Keratinocyte (primary cell): ENCODE results near the gene TMEM61. TPM values are rescaled to one million over a fixed set of nuclear protein-coding genes. Genes with fewer than 3 reads are reported as not detected.

Source experiments
- DNase-seq: peaks from one replicate; pipeline ENCODE4 v3.0.0-alpha.2; 2011; ENCODE audit warnings: low read depth, missing footprints, low spot score
- FAIRE-seq: peaks from 2 replicates; lab custom pipeline; 2011; peaks lifted over from hg19 to GRCh38; lab: Jason Lieb, UNC
- H2AFZ ChIP-seq: 2 replicates; pipeline ENCODE4 v1.6.0; 2012; ENCODE audit warnings: low read length, control low read depth, inconsistent platforms; ENCODE audit not compliant: control insufficient read depth
- H3K27ac ChIP-seq: 2 replicates; pipeline ENCODE4 v1.5.1; 2011; ENCODE audit warnings: low read length; ENCODE audit not compliant: control insufficient read depth, insufficient read depth
- H3K27me3 ChIP-seq: 3 replicates; pipeline ENCODE4 v1.6.0; 2011; ENCODE audit warnings: low read length; ENCODE audit not compliant: control insufficient read depth, insufficient read depth; ENCODE audit errors: extremely low read depth
- H3K36me3 ChIP-seq, 2 experiments: 2 replicates in 1 of 2; 3 replicates in 1 of 2; pipeline ENCODE4 v1.5.1; 2011; ENCODE audit warnings: low read length in 2 of 2, mild to moderate bottlenecking in 1 of 2; ENCODE audit not compliant: control insufficient read depth in 2 of 2, insufficient read depth in 2 of 2; ENCODE audit errors: extremely low read depth in 1 of 2
- H3K4me1 ChIP-seq: 3 replicates; pipeline ENCODE4 v1.5.1; 2011; ENCODE audit warnings: low read length; ENCODE audit not compliant: control insufficient read depth, insufficient read depth; ENCODE audit errors: extremely low read depth
- H3K4me2 ChIP-seq: 3 replicates; pipeline ENCODE4 v1.6.0; 2011; ENCODE audit warnings: low read depth, low read length; ENCODE audit not compliant: control insufficient read depth, insufficient read depth; ENCODE audit errors: extremely low read depth
- H3K4me3 ChIP-seq, 3 experiments: fragments of 200-600 bp in 1 of 3; sonication (generic) in 1 of 3; 2 replicates in 2 of 3; 3 replicates in 1 of 3; pipeline ENCODE4 v1.5.1; 2011 to 2016; ENCODE audit warnings: low read length in 3 of 3, mild to moderate bottlenecking in 3 of 3, control low read depth in 2 of 3, inconsistent platforms in 1 of 3, low read depth in 1 of 3, mixed read lengths in 1 of 3, mixed run types in 1 of 3, moderate library complexity in 1 of 3; ENCODE audit not compliant: control insufficient read depth in 2 of 3, insufficient read depth in 2 of 3; ENCODE audit errors: extremely low read depth in 1 of 3
- H3K79me2 ChIP-seq: 2 replicates; pipeline ENCODE4 v1.6.0; 2012; ENCODE audit warnings: low read length; ENCODE audit not compliant: control insufficient read depth, insufficient read depth
- H3K9ac ChIP-seq: 3 replicates; pipeline ENCODE4 v1.6.0; 2011; ENCODE audit warnings: low read length; ENCODE audit not compliant: control insufficient read depth, insufficient read depth; ENCODE audit errors: extremely low read depth
- H3K9me1 ChIP-seq: 3 replicates; pipeline ENCODE4 v1.6.0; 2011; ENCODE audit warnings: low read length; ENCODE audit not compliant: control insufficient read depth, insufficient read depth; ENCODE audit errors: extremely low read depth
- H3K9me3 ChIP-seq: 2 replicates; pipeline ENCODE4 v1.5.1; 2012; ENCODE audit warnings: low read depth, low read length; ENCODE audit not compliant: control insufficient read depth
- H4K20me1 ChIP-seq: 3 replicates; pipeline ENCODE4 v1.6.0; 2011; ENCODE audit warnings: low read length; ENCODE audit not compliant: control insufficient read depth, insufficient read depth; ENCODE audit errors: extremely low read depth
- EZH2 ChIP-seq: IDR thresholded peaks from one replicate; pipeline ENCODE4 v1.6.1; 2012; ENCODE audit warnings: inconsistent platforms, mild to moderate bottlenecking, low read length, moderate library complexity
- dilution Hi-C: fragments of 300-500 bp; cut with MboI; formaldehyde crosslinking; loops from one replicate; pipeline ENCODE4 v1.7.0; 2020; ENCODE audit warnings: low sequenced_read_pairs; ENCODE audit not compliant: extremely low pct_ligation_motif_present
- polyA plus RNA-seq, 5 experiments: library from polyadenylated mRNA; depleted of rRNA in 3 of 5; stranded (reverse) in 3 of 5; stranded (forward) in 1 of 5; unstranded in 1 of 5; fragments of >200 nt; gene quantifications; 1 replicate in 1 of 5; 2 replicates in 3 of 5; 3 replicates in 1 of 5; pipeline versions ENCODE4 v1.2.1 to v1.2.3, GENCODE V29; 2011 to 2012; ENCODE audit warnings: missing spikeins in 2 of 5, low read depth in 1 of 5, low replicate concordance in 1 of 5
- TF ChIP-seq, protein P1 (sequence below), 3 experiments: IDR thresholded peaks in 1 of 3; conservative IDR thresholded peaks in 1 of 3; optimal IDR thresholded peaks in 1 of 3; 2 replicates in 2 of 3; 3 replicates in 1 of 3; pipeline versions ENCODE3 to v1.5.1; 2011; ENCODE audit warnings: low read length in 3 of 3, mild to moderate bottlenecking in 3 of 3, moderate library complexity in 2 of 3, control low read depth in 1 of 3, inconsistent platforms in 1 of 3; ENCODE audit not compliant: insufficient read depth in 2 of 3; ENCODE audit errors: extremely low read depth in 1 of 3

Gene TMEM61
- polyA plus RNA-seq, 1 donor (not counting 4 experiments of a cell fraction or from before 2014, with no cell fraction given) = 1.0 TPM

- H3K4me1 ChIP-seq = peaks cover 14% of the 10 kb centered on the region
- FAIRE-seq = no peak
- dilution Hi-C loops = no loop called here
- no peak overlapping the region for H3K9ac ChIP-seq
- no peaks in the 10 kb centered on the region for H3K79me2 ChIP-seq
- no peaks in the 10 kb centered on the region for H3K27me3 ChIP-seq
- no peak for TF ChIP-seq EZH2
- peaks cover under 1% of the 10 kb centered on the region for H3K9me1 ChIP-seq
- H3K27ac ChIP-seq = no peak overlapping the region
- H3K4me3 ChIP-seq = peak overlapping the region in 1 of 3 experiments; percentile 58
- peak overlapping the region; percentile 57 for H3K4me2 ChIP-seq
- H2AFZ ChIP-seq = peak overlapping the region; percentile 4
- no peak for DNase-seq
- no peaks in the 10 kb centered on the region for H3K36me3 ChIP-seq
- no peaks in the 10 kb centered on the region for H3K9me3 ChIP-seq
- H4K20me1 ChIP-seq = no peaks in the 10 kb centered on the region
These were observed 35.0 kb upstream of the TMEM61 start for GRCh38 chr1:54945393-54945936.

- TF ChIP-seq EZH2 = no peak
- TF ChIP-seq, protein P1, sequence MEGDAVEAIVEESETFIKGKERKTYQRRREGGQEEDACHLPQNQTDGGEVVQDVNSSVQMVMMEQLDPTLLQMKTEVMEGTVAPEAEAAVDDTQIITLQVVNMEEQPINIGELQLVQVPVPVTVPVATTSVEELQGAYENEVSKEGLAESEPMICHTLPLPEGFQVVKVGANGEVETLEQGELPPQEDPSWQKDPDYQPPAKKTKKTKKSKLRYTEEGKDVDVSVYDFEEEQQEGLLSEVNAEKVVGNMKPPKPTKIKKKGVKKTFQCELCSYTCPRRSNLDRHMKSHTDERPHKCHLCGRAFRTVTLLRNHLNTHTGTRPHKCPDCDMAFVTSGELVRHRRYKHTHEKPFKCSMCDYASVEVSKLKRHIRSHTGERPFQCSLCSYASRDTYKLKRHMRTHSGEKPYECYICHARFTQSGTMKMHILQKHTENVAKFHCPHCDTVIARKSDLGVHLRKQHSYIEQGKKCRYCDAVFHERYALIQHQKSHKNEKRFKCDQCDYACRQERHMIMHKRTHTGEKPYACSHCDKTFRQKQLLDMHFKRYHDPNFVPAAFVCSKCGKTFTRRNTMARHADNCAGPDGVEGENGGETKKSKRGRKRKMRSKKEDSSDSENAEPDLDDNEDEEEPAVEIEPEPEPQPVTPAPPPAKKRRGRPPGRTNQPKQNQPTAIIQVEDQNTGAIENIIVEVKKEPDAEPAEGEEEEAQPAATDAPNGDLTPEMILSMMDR (optimal IDR thresholded peaks at IDR 0.05 in 1 of 3, IDR thresholded peaks at IDR 0.05 in 1 of 3, conservative IDR thresholded peaks at IDR 0.05 in 1 of 3; ENCODE audit: extremely low read depth in 1 of 3, insufficient read depth in 2 of 3, low read length in 3 of 3) = no peak
- no peaks in the 10 kb centered on the region for H3K79me2 ChIP-seq
These were observed 32.9 kb upstream of the TMEM61 start for GRCh38 chr1:54947540-54947939.

DNA sequence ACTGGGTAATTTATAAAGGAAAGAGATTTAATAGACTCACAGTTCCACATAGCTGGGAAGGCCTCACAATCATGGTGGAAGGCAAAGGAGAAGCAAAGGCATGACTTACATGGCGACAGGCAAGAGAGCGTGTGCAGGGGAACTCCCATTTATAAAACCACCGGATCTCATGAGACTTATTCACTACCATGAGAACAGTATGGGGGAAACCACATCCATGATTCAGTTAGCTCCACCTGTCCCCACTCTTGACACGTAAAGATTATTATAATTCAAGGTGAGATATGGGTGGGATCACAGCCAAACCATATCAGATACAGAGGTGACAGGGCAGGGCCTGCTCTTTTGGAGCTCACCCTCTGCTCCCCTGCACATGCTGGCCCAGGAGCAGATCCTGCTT lies 31.4 kb upstream of the TMEM61 start:
- no peaks in the 10 kb centered on the region for H3K79me2 ChIP-seq
- no peaks in the 10 kb centered on the region for H4K20me1 ChIP-seq
- no peaks in the 10 kb centered on the region for H3K36me3 ChIP-seq
- no peak for FAIRE-seq
- TF ChIP-seq, protein P1 (optimal IDR thresholded peaks at IDR 0.05 in 1 of 3, IDR thresholded peaks at IDR 0.05 in 1 of 3, conservative IDR thresholded peaks at IDR 0.05 in 1 of 3; ENCODE audit: extremely low read depth in 1 of 3, insufficient read depth in 2 of 3, low read length in 3 of 3) = no peak
- no peak for TF ChIP-seq EZH2
- H3K4me2 ChIP-seq = no peak overlapping the region
- dilution Hi-C loops = no loop called here
- no peaks in the 10 kb centered on the region for H3K27me3 ChIP-seq
- H3K4me3 ChIP-seq = no peak overlapping the region
- H2AFZ ChIP-seq = no peak overlapping the region
- peaks cover 21% of the 10 kb centered on the region for H3K4me1 ChIP-seq
- H3K27ac ChIP-seq = no peak overlapping the region
- H3K9me1 ChIP-seq = peaks cover 2% of the 10 kb centered on the region
- no peak for DNase-seq
- H3K9me3 ChIP-seq = no peaks in the 10 kb centered on the region
- no peak overlapping the region for H3K9ac ChIP-seq

More at GRCh38 chr1:54947540-54947939, 32.9 kb upstream of the TMEM61 start:
- H3K27me3 ChIP-seq = no peaks in the 10 kb centered on the region
- FAIRE-seq (no peak), DNase-seq (no peak)
- peaks cover 20% of the 10 kb centered on the region for H3K4me1 ChIP-seq
- H3K27ac ChIP-seq = no peak overlapping the region
- H3K4me3 ChIP-seq = no peak overlapping the region
- peaks cover 2% of the 10 kb centered on the region for H3K9me1 ChIP-seq
- no peaks in the 10 kb centered on the region for H3K36me3 ChIP-seq
- H3K9ac ChIP-seq = no peak overlapping the region
- dilution Hi-C loops = no loop called here
- no peaks in the 10 kb centered on the region for H4K20me1 ChIP-seq
- no peak overlapping the region for H3K4me2 ChIP-seq
- no peak overlapping the region for H2AFZ ChIP-seq
- no peaks in the 10 kb centered on the region for H3K9me3 ChIP-seq
